Neuron (in vitro differentiated cells): ENCODE data around the gene UBE2A.

Experiments used
- H2AFZ ChIP-seq: one replicate; pipeline ENCODE4 v1.6.1; 2013; ENCODE audit warnings: low read depth, mild to moderate bottlenecking, inconsistent platforms, low read length, moderate library complexity
- H3K27me3 ChIP-seq: one replicate; pipeline ENCODE4 v1.6.1; 2013; ENCODE audit warnings: low read length; ENCODE audit not compliant: insufficient read depth
- H3K36me3 ChIP-seq: one replicate; pipeline ENCODE4 v1.6.1; 2013; ENCODE audit warnings: low read length; ENCODE audit not compliant: insufficient read depth
- H3K4me1 ChIP-seq: one replicate; pipeline ENCODE4 v1.6.1; 2013; ENCODE audit warnings: low read length; ENCODE audit not compliant: insufficient read depth
- H3K4me3 ChIP-seq: 2 replicates; pipeline ENCODE4 v1.5.1; 2013; ENCODE audit warnings: mild to moderate bottlenecking, low read length, moderate library complexity
- H3K9me3 ChIP-seq: one replicate; pipeline ENCODE4 v1.6.1; 2013; ENCODE audit warnings: low read length

The UBE2A gene

DNA sequence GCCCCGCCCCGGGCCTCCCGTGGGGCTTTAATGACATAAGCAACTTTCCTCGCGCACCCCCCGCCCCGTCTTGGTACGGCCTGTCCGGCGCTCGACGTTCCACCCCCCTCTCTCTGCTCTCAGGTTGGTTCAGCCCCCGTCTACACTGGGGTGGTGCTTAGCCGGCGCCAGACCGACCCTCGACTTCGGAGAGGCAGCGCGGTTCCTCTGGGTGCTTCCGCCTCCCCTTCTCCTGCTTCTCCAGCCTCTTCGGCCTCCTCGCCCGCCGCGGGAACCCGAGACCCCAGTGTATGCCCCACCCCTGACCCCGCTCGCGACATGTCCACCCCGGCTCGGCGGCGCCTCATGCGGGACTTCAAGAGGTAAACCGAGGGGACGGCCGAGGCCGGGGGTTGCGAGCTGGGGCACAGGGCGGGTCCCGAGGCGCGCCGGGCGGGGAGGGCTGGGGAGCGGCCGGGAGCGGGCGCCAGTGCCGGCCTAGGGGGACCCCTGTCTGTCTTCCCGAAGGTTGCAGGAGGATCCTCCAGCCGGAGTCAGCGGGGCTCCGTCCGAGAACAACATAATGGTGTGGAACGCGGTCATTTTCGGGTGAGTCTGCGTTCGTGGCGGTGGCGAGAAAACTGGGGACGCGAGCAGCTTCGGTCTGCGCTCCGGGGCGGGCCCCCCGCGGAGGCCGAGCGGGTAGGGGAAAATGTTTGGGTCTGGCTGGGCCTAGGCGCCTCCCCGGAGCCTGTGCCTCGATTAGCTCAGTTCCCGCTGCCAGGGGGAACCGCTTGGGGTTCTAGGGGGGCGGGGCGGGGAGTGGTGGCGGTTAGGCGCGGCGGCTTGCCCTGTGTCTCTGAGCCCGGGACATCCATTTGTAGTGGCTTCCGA is at the start of gene UBE2A:
UBE2A (plus strand) TSS at position 170 of the 873 bp plus-strand sequence; CDS start at position 319, 149 bp downstream.
- H3K4me1 ChIP-seq = peaks cover 4% of the 10 kb centered on the region
- H2AFZ ChIP-seq = peak within 1 kb of the TSS; percentile 14
- peak within 1 kb of the TSS; percentile 79 for H3K4me3 ChIP-seq

DNA sequence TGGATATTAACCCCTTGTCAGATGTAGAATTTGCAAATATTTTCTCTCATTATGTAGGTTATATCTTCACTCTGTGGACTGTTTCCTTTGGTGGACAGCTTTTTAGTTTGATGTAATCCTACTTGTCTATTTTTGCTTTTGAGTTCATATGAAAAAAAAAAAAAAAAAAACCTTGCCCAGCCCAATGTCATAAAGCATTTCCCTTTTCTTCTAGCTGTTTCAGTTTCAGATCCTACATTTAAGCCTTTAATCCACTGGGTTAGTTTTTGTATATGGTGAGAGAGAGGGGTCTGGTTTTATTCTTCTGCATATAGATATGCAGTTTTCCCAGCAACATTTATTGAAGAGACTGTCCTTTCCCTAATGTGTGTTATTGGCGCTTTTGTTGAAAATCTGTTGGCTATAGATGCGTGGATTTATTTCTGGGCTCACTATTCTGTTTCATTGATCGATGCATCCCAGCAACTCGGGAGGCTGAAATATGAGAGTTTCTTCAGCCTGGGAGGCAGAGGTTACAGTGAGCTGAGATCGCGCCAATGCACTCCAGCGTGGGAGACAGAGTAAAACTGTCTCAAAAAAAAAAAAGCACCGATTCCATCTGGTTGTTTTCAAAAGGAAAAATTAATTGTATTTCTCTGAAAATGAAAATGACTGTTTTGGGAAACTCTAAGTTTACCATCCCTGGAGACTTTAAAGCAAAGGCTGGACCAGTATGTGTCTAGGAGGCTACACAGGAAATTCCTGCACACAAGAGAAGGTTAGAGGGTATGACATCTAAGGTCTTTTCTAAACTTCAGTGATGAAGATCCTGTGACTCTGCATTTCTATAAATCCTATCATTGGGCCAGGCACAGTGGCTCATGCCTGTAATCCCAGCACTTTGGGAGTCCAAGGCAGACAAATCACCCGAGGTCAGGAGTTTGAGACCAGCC is 44.8 kb upstream of the UBE2A start:
- H3K9me3 ChIP-seq = no peaks in the 10 kb centered on the region

More for the DNA sequence above, at the start of gene UBE2A:
- H3K27me3 ChIP-seq = no peaks in the 10 kb centered on the region
- peaks cover 6% of the 10 kb centered on the region for H3K36me3 ChIP-seq
- no peaks in the 10 kb centered on the region for H3K9me3 ChIP-seq

GRCh38 chrX:119537487-119537886 is 36.9 kb upstream of the UBE2A start:
- Histone ChIP-seq H3K4me3 (no peak overlapping the region), H3K36me3 (peaks cover 9% of the 10 kb centered on the region), H3K27me3 (no peaks in the 10 kb centered on the region), H2AFZ (no peak overlapping the region), H3K9me3 (no peaks in the 10 kb centered on the region), H3K4me1 (no peaks in the 10 kb centered on the region)

More for the DNA sequence above, 44.8 kb upstream of the UBE2A start:
- H2AFZ ChIP-seq = no peak overlapping the region
- no peaks in the 10 kb centered on the region for H3K36me3 ChIP-seq
- peaks cover 2% of the 10 kb centered on the region for H3K27me3 ChIP-seq
- no peaks in the 10 kb centered on the region for H3K4me1 ChIP-seq
- H3K4me3 ChIP-seq = no peak overlapping the region

GRCh38 chrX:119539872-119540271 is 34.5 kb upstream of the UBE2A start:
- Histone ChIP-seq H3K9me3 (no peaks in the 10 kb centered on the region), H3K36me3 (peaks cover 9% of the 10 kb centered on the region), H3K4me1 (no peaks in the 10 kb centered on the region), H3K4me3 (no peak overlapping the region), H2AFZ (no peak overlapping the region), H3K27me3 (no peaks in the 10 kb centered on the region)

DNA sequence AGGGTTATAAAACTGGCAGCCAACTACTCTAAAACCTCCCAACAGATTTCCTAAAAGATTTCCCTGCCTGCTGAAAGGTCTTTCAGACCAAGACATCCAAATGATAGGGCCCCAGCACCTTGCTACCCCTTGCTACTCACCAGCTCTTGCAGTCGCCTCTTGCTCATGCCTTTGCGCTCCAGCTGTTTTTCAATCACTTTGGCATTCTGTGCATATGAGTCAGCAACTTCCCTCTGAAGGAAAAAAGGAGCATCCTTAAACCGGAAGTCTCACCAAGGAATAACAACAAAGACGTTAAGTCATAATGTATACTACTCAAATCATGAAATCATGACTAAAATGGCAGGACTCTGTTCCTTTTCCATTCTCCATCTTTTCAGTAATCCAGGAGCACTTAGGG is 33.2 kb upstream of the UBE2A start:
- Histone ChIP-seq H3K36me3 (peaks cover 9% of the 10 kb centered on the region), H3K4me1 (no peaks in the 10 kb centered on the region), H3K4me3 (no peak overlapping the region), H2AFZ (no peak overlapping the region), H3K9me3 (no peaks in the 10 kb centered on the region), H3K27me3 (no peaks in the 10 kb centered on the region)

DNA sequence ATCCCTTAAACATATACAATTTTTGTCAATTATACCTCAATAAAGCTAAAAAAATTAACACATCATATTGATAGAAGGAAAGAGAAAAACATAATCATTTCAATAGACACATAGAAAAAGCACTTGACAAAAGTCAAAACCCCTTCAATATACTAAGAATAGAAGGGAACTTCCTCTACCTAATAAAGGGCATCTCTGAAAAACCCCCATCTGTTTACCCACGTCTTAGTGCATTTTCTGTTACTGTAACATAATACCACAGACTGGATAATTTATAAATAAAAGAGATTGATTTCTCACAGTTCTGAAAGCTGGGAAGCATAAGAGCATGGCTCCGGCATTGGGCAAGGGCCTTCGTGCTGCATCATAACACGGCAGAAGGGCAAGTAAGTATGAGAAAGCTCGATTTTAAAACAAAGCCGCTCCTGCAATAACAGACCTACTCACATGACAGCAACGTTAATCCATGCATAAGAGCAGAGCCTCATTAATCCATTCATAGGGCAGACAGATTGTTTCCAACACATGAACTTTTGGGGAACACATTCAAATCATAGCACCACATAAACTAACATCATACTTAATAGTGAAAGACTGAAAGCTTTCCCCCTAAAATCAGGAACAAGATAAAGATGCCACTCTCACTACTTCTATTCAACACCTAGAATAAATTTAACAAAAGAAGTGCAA is 24.9 kb upstream of the UBE2A start:
- no peaks in the 10 kb centered on the region for H3K4me1 ChIP-seq
- H3K9me3 ChIP-seq = no peaks in the 10 kb centered on the region
- H2AFZ ChIP-seq = no peak overlapping the region
- H3K36me3 ChIP-seq = no peaks in the 10 kb centered on the region
- H3K4me3 ChIP-seq = no peak overlapping the region
- no peaks in the 10 kb centered on the region for H3K27me3 ChIP-seq

- Histone ChIP-seq H3K4me3 (no peak overlapping the region), H3K27me3 (no peaks in the 10 kb centered on the region), H3K9me3 (no peaks in the 10 kb centered on the region)
Observed at GRCh38 chrX:119552508-119552907, 21.9 kb upstream of the UBE2A start.

DNA sequence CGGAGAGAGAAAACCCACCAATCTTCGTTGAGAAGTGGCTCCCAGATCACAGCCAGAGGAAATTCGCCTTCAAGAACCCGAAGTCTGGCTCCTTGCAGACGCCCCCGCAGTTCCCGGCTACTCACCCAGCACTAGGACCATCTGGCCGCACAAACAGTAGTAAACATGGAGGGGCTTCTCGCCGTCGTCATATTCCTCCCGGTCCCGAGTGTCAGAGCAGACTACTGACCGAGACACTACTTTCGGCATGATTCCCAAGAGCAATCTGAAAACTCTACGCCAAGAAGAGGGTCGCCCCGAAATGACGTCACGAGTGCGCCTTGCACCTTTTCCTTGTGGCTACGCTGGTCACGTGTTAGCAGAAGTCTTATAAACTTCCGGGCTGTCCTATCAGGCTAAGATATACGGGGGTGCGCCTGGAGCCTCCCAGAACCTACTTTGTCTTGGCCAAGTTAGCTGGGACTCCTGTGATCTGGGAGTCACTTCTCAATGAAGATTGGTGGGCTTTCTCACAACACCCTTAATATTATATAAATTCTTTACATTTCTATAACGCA is 9.2 kb upstream of the UBE2A start, which contains the start of gene STEEP1:
STEEP1 (minus strand) TSS at position 303 of the 557 bp plus-strand sequence; CDS start at position 249, 54 bp downstream.
- peak within 1 kb of the TSS; percentile 46 for H2AFZ ChIP-seq
- peaks cover 3% of the 10 kb centered on the region for H3K4me1 ChIP-seq
- H3K36me3 ChIP-seq = no peaks in the 10 kb centered on the region
- H3K9me3 ChIP-seq = no peaks in the 10 kb centered on the region
- H3K27me3 ChIP-seq = no peaks in the 10 kb centered on the region
- H3K4me3 ChIP-seq = peak within 1 kb of the TSS; percentile 89

More at GRCh38 chrX:119552508-119552907, 21.9 kb upstream of the UBE2A start:
- no peak overlapping the region for H2AFZ ChIP-seq
- H3K4me1 ChIP-seq = no peaks in the 10 kb centered on the region
- no peaks in the 10 kb centered on the region for H3K36me3 ChIP-seq

DNA sequence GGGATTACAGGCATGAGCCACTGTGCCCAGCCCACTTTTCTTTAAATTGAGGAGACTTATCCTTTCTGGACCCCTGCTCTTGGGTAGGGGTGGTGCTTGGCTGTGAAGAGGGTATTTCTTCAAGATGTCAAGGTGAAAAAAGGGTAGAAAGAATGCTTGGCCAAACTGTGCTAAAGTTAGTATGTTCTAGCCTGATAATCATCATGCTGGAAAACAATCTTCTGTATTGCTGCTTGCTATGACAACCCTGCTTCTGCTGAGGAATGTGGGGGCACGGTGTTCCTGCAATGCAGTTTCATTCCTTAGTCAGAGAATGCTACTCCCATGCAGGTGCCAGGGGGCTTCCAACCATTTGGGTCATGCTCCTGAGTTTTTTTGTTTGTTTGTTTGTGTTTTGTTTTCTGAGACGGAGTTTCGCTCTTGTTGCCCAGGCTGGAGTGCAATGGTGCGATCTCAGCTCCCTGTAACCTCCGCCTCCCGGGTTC is 4.0 kb upstream of the UBE2A start:
- Histone ChIP-seq H3K4me3 (no peak overlapping the region), H2AFZ (no peak overlapping the region), H3K4me1 (no peaks in the 10 kb centered on the region), H3K9me3 (no peaks in the 10 kb centered on the region), H3K36me3 (no peaks in the 10 kb centered on the region), H3K27me3 (no peaks in the 10 kb centered on the region)

GRCh38 chrX:119573222-119573621 is 1.1 kb upstream of the UBE2A start:
- H3K4me3 ChIP-seq = peak overlapping the region; percentile 79
- H2AFZ ChIP-seq = no peak overlapping the region
- H3K9me3 ChIP-seq = no peaks in the 10 kb centered on the region
- no peaks in the 10 kb centered on the region for H3K27me3 ChIP-seq
- peaks cover 4% of the 10 kb centered on the region for H3K4me1 ChIP-seq
- peaks cover 6% of the 10 kb centered on the region for H3K36me3 ChIP-seq

DNA sequence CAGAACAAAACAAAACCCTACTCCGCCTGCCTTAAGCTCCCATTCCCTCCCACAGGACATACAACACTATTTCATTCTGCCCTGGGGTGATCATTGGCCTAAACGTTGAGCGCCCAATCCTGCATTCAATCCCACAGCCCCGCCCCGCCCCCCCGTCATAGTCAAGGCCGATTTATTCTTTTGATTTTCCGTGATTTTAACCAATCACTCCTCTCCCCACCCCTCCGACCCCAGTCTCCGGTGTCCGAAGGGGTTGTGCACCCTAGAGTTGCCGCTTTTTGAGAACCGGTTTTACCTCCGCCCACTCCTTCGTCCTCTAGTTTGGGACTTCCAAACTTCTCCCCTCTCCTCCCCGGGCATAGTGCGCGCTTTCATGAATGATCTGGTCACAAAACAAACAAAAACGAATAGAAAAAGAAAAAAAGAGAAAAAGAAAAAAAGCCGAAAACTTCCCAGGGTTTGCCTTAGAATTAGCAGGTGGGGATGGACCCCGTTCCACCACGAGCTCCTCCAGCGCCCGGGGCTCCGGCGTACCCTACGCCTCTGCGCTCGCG is 446 bp upstream of the UBE2A start:
- peak overlapping the region; percentile 79 for H3K4me3 ChIP-seq
- peak overlapping the region; percentile 14 for H2AFZ ChIP-seq
- no peaks in the 10 kb centered on the region for H3K27me3 ChIP-seq
- peaks cover 6% of the 10 kb centered on the region for H3K36me3 ChIP-seq
- no peaks in the 10 kb centered on the region for H3K9me3 ChIP-seq
- peaks cover 4% of the 10 kb centered on the region for H3K4me1 ChIP-seq

GRCh38 chrX:119579414-119579813 is 5.1 kb downstream of the UBE2A start:
- H3K36me3 ChIP-seq = peaks cover 8% of the 10 kb centered on the region
- H3K9me3 ChIP-seq = no peaks in the 10 kb centered on the region
- no peaks in the 10 kb centered on the region for H3K27me3 ChIP-seq
- no peak overlapping the region for H2AFZ ChIP-seq
- H3K4me1 ChIP-seq = peaks cover 4% of the 10 kb centered on the region
- H3K4me3 ChIP-seq = no peak overlapping the region
